ENCODE results near the gene MTMR3. TPM values are rescaled to one million over a fixed set of nuclear protein-coding genes. Genes with fewer than 3 reads are reported as not detected.

Gene MTMR3
- total RNA-seq, 1 donor from 2014 or later: 30.3 TPM

DNA sequence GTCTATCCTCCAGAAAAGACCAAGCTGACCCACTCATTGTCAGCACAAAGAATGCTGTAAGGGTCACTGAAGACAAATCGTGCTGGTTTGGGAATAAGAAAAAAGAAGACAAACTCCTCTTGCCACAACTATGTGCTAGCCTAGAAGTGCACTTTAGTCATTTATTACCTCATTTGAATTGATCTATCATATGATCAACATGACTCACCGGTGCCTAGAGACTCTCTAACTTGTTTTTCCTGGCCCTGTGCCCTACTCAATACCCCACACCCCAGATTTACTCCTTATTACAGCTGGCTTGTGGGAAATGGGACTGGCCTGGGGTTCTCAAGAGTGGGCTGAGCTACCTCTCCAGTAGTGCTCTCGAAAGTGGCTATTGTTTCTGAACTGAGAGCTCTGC lies 161.4 kb downstream of the MTMR3 start:
- TF ChIP-seq, protein P1, sequence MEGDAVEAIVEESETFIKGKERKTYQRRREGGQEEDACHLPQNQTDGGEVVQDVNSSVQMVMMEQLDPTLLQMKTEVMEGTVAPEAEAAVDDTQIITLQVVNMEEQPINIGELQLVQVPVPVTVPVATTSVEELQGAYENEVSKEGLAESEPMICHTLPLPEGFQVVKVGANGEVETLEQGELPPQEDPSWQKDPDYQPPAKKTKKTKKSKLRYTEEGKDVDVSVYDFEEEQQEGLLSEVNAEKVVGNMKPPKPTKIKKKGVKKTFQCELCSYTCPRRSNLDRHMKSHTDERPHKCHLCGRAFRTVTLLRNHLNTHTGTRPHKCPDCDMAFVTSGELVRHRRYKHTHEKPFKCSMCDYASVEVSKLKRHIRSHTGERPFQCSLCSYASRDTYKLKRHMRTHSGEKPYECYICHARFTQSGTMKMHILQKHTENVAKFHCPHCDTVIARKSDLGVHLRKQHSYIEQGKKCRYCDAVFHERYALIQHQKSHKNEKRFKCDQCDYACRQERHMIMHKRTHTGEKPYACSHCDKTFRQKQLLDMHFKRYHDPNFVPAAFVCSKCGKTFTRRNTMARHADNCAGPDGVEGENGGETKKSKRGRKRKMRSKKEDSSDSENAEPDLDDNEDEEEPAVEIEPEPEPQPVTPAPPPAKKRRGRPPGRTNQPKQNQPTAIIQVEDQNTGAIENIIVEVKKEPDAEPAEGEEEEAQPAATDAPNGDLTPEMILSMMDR (IDR thresholded peaks at IDR 0.05; ENCODE audit: insufficient read depth, low read length, severe bottlenecking): no peak
- Histone ChIP-seq H3K4me3 (ENCODE audit: low read depth, low read length) (no peak overlapping the region), H3K27me3 (ENCODE audit: control insufficient read depth, insufficient read depth, low read length) (no peaks in the 10 kb centered on the region), H3K36me3 (ENCODE audit: control insufficient read depth, insufficient read depth, low read length) (no peaks in the 10 kb centered on the region)
- no peak for FAIRE-seq
- peak; percentile 88 for DNase-seq (ENCODE audit: low read depth)

DNA sequence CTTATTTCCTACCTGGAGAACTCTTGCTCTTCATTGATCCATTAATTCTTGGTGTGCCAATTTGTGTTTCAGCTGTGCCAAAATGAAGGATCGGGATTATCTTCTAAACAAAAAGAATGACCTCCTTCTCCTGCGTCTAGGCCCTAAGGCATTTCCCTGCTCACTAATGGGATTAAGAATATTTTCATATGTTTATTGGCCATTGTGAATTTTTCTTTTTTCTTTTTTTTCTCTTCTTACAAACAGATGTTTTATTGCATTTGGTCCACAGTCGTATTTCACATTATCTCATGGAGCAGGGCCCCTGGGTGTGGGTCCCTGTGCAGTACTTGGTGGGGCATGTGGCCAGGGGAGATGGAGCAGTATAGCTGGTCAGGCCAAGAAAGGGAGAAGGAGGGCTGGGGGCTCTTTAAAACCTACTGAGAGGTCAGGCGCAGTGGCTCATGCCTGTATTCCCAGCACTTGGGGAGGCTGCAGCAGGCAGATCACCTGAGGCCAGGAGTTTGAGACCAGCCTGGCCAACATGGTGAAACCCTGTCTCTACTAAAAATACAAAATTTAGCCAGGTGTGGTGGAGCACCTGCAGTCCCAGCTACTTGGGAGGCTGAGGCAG lies 162.0 kb downstream of the MTMR3 start:
- TF ChIP-seq, protein P1 (IDR thresholded peaks at IDR 0.05; ENCODE audit: insufficient read depth, low read length, severe bottlenecking): no peak
- Histone ChIP-seq H3K4me3 (ENCODE audit: low read depth, low read length) (no peak overlapping the region), H3K27me3 (ENCODE audit: control insufficient read depth, insufficient read depth, low read length) (no peaks in the 10 kb centered on the region), H3K36me3 (ENCODE audit: control insufficient read depth, insufficient read depth, low read length) (no peaks in the 10 kb centered on the region)
- FAIRE-seq (no peak), DNase-seq (ENCODE audit: low read depth) (no peak)

- TF ChIP-seq, protein P1 (IDR thresholded peaks at IDR 0.05; ENCODE audit: insufficient read depth, low read length, severe bottlenecking): no peak
- no peak for DNase-seq (ENCODE audit: low read depth)
- FAIRE-seq: no peak
- no peaks in the 10 kb centered on the region for H3K27me3 ChIP-seq (ENCODE audit: control insufficient read depth, insufficient read depth, low read length)
- no peaks in the 10 kb centered on the region for H3K36me3 ChIP-seq (ENCODE audit: control insufficient read depth, insufficient read depth, low read length)
- no peak overlapping the region for H3K4me3 ChIP-seq (ENCODE audit: low read depth, low read length)
These were observed 162.5 kb downstream of the MTMR3 start for GRCh38 chr22:30045494-30045887.

DNA sequence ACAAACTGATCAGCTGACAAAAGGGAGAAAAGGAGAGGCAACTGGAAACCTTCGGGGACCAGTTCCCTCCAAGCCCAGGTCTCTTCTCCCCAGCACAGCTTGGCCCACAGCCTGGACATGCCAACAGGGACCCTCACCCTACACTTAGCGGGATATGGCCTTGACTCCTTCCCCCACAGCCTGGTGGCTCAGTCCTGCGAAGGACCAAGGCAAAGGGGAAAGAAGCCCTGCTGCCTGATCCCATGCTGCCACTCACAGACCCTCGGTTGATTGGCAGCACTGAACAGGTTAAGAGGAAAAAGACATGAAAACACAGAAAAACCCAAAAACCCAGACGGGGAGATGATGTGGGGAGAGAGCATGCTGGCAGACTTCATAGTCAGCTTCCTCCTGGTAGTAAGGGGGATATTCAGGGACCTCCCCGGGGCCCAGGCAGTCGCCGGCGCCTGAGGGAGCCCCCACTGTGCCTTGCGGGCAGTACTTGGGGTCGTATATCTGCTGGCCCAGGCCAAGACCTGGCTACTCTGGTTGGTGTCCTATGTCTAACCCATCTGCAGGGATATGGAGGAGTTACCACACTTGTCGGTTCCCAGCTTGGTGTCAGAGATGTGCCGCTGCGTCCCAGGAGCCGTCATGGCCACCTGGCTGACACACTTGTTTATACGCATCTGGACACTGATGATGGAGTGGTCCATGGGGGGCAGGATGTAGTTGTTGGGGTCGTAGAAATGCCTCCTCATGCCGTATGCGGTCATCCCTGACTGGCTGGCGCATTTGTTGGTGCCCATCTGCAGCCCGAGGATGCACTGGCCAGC lies 163.1 kb downstream of the MTMR3 start:
- TF ChIP-seq, protein P1 (IDR thresholded peaks at IDR 0.05; ENCODE audit: insufficient read depth, low read length, severe bottlenecking): no peak
- no peak overlapping the region for H3K4me3 ChIP-seq (ENCODE audit: low read depth, low read length)
- DNase-seq (ENCODE audit: low read depth): no peak
- no peaks in the 10 kb centered on the region for H3K36me3 ChIP-seq (ENCODE audit: control insufficient read depth, insufficient read depth, low read length)
- H3K27me3 ChIP-seq (ENCODE audit: control insufficient read depth, insufficient read depth, low read length): no peaks in the 10 kb centered on the region
- FAIRE-seq: no peak

GRCh38 chr22:30046716-30047363 lies 163.9 kb downstream of the MTMR3 start:
- no peak for DNase-seq (ENCODE audit: low read depth)
- no peaks in the 10 kb centered on the region for H3K36me3 ChIP-seq (ENCODE audit: control insufficient read depth, insufficient read depth, low read length)
- H3K4me3 ChIP-seq (ENCODE audit: low read depth, low read length): no peak overlapping the region
- H3K27me3 ChIP-seq (ENCODE audit: control insufficient read depth, insufficient read depth, low read length): no peaks in the 10 kb centered on the region
- no peak for FAIRE-seq
- TF ChIP-seq, protein P1 (IDR thresholded peaks at IDR 0.05; ENCODE audit: insufficient read depth, low read length, severe bottlenecking): no peak
